ENCODE data around the gene TAT. TPM values are rescaled to one million over a fixed set of nuclear protein-coding genes. Genes with fewer than 3 reads are reported as not detected.
"Not testable (repeated sequence)": the region's sequence is repeated elsewhere in the genome, so short reads cannot be mapped to it uniquely, and the experiment has no call there.

The TAT gene
- total and polyA plus RNA-seq, 7 experiments from 2014 or later: 0.10 to 0.53 TPM; not detected in 5

DNA sequence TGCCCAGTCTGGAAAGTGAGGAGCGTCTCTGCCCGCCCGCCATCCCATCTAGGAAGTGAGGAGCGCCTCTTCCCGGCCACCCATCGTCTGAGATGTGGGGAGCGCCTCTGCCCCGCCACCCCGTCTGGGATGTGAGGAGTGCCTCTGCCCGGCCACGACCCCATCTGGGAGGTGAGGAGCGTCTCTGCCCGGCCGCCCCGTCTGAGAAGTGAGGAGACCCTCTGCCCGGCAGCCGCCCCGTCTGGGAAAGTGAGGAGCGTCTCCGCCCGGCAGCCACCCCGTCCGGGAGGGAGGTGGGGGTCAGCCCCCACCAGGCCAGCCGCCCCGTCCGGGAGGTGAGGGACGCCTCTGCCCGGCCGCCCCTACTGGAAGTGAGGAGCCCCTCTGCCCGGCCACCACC is 12.4 kb upstream of the TAT start:
- H3K36me3 Mint-ChIP-seq; H3K36me3 ChIP-seq (ENCODE audit: control insufficient read depth in 2 of 3, insufficient read depth in 3 of 3, low read length in 3 of 3); H3K4me1 ChIP-seq (ENCODE audit: control insufficient read depth in 2 of 2, insufficient read depth in 2 of 2, low read length in 2 of 2); ATAC-seq; H3K4me3 Mint-ChIP-seq; H3K27ac ChIP-seq (ENCODE audit: low read depth, low read length); H3K27me3 ChIP-seq (ENCODE audit: control insufficient read depth in 2 of 2, insufficient read depth in 2 of 2, low read length in 2 of 2); H3K9me3 Mint-ChIP-seq; intact Hi-C loops (cut with micrococcal nuclease); CTCF ChIA-PET; H3K4me3 ChIP-seq (ENCODE audit: low read length); DNase-seq; H3K4me1 Mint-ChIP-seq; POLR2A ChIA-PET; H3K9me3 ChIP-seq (ENCODE audit: control insufficient read depth in 2 of 3, low read length in 3 of 3); H3K27ac Mint-ChIP-seq: not testable (repeated sequence)
- H3K27me3 Mint-ChIP-seq: peaks cover 32 to 65% (median 48%) of the 10 kb centered on the region in 5 donors

DNA sequence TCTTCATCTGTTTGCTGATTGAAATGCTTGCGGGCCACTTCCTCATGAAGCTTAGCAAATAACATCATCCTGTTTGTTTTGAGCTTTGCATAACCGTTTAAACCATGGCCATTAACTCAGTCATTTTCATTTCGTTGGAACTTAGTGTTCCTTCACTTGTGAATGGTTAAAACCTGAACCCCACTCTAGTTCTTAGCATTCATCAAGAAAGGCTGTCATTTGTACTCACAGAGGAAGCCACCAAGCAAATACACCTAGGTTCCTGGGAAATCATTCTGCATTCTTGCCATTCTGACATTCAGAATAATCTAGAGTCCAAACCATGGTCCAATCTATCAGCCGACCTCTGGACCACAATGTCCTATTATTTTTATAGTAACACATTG is 8.4 kb upstream of the TAT start:
- H3K4me1 ChIP-seq (ENCODE audit: control insufficient read depth in 2 of 2, insufficient read depth in 2 of 2, low read length in 2 of 2): no peaks in the 10 kb centered on the region
- ATAC-seq (no peak), DNase-seq (no peak)
- no peaks in the 10 kb centered on the region for H3K9me3 ChIP-seq (ENCODE audit: control insufficient read depth in 2 of 3, low read length in 3 of 3)
- no peak overlapping the region for H3K27ac ChIP-seq (ENCODE audit: low read depth, low read length)
- Mint-ChIP-seq H3K4me1 (peaks cover 0 to 3% (median 0%) of the 10 kb centered on the region in 7 donors), H3K4me3 (no peak overlapping the region), H3K27me3 (peaks cover 19 to 36% (median 25%) of the 10 kb centered on the region in 5 donors), H3K27ac (no peak overlapping the region), H3K9me3 (peaks cover 0 to 9% (median 0%) of the 10 kb centered on the region in 11 donors), H3K36me3 (no peaks in the 10 kb centered on the region)
- no peaks in the 10 kb centered on the region for H3K36me3 ChIP-seq (ENCODE audit: control insufficient read depth in 2 of 3, insufficient read depth in 3 of 3, low read length in 3 of 3)
- no peaks in the 10 kb centered on the region for H3K27me3 ChIP-seq (ENCODE audit: control insufficient read depth in 2 of 2, insufficient read depth in 2 of 2, low read length in 2 of 2)
- CTCF ChIA-PET: no interaction called here
- H3K4me3 ChIP-seq (ENCODE audit: low read length): no peak overlapping the region
- intact Hi-C loops (cut with micrococcal nuclease): no loop called here
- POLR2A ChIA-PET: no interaction called here

DNA sequence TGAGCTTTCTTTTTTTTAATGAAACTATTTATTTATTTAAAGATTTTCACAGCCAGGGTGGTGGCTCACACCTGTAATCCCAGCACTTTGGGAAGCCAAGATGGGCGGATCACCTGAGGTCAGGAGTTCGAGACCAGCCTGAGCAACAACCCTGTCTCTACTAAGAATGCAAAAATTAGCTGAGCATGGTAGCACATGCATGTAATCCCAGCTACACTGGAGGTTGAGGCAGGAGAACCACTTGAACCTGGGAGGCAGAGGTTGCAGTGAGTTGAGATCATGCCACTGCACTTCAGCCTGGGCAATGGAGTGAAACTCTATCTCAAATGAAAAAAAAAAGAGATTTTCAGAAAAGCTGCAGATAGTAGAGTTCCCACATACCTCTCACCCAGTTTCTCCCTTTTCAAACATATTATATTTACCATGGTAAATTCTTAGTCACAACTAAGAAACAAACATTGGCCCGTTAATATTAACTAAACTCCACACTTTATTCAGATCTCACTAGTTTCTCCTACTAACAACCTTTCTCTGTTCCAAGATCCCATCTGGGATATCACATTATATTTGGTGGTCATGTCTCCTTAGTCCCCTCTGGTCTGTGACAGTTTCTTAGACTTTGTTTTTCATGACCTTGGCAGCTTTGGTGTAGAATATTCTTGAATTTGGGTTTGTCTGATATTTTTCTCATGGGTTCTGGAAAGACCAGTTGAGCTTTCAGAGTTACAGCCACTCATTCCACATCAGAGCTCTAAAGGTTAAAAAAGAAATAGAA is 7.8 kb upstream of the TAT start:
- ChIA-PET POLR2A (no interaction called here), CTCF (no interaction called here)
- no peak for ATAC-seq
- no peaks in the 10 kb centered on the region for H3K36me3 ChIP-seq (ENCODE audit: control insufficient read depth in 2 of 3, insufficient read depth in 3 of 3, low read length in 3 of 3)
- peaks cover 19 to 36% (median 30%) of the 10 kb centered on the region in 5 donors for H3K27me3 Mint-ChIP-seq
- H3K27ac ChIP-seq (ENCODE audit: low read depth, low read length): no peak overlapping the region
- intact Hi-C loops (cut with micrococcal nuclease): no loop called here
- H3K4me1 ChIP-seq (ENCODE audit: control insufficient read depth in 2 of 2, insufficient read depth in 2 of 2, low read length in 2 of 2): no peaks in the 10 kb centered on the region
- H3K36me3 Mint-ChIP-seq: no peaks in the 10 kb centered on the region
- peaks cover 0 to 3% (median 0%) of the 10 kb centered on the region in 7 donors for H3K4me1 Mint-ChIP-seq
- H3K27me3 ChIP-seq (ENCODE audit: control insufficient read depth in 2 of 2, insufficient read depth in 2 of 2, low read length in 2 of 2): no peaks in the 10 kb centered on the region
- no peak overlapping the region for H3K27ac Mint-ChIP-seq
- no peak overlapping the region for H3K4me3 ChIP-seq (ENCODE audit: low read length)
- no peak for DNase-seq
- H3K9me3 Mint-ChIP-seq: peaks cover 0 to 9% (median 0%) of the 10 kb centered on the region in 11 donors
- no peak overlapping the region for H3K4me3 Mint-ChIP-seq
- no peaks in the 10 kb centered on the region for H3K9me3 ChIP-seq (ENCODE audit: control insufficient read depth in 2 of 3, low read length in 3 of 3)

DNA sequence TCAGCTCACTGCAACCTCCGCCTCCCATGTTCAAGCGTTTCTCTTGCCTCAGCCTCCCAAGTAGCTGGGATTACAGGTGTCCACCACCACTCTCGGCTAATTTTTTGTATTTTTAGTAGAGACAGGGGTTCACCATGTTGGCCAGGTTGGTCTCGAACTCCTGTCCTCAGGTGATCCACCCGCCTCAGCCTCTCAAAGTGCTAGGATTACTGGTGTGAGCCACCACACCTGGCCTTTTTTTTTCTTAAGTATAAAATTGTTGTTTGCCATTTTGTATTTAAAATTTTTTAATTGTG is 5.6 kb upstream of the TAT start:
- H3K27ac Mint-ChIP-seq; intact Hi-C loops (cut with micrococcal nuclease); POLR2A ChIA-PET; H3K36me3 Mint-ChIP-seq; H3K4me3 Mint-ChIP-seq; H3K9me3 Mint-ChIP-seq; H3K9me3 ChIP-seq (ENCODE audit: control insufficient read depth in 2 of 3, low read length in 3 of 3); ATAC-seq; CTCF ChIA-PET; H3K4me3 ChIP-seq (ENCODE audit: low read length); H3K36me3 ChIP-seq (ENCODE audit: control insufficient read depth in 2 of 3, insufficient read depth in 3 of 3, low read length in 3 of 3); DNase-seq; H3K27ac ChIP-seq (ENCODE audit: low read depth, low read length); H3K27me3 ChIP-seq (ENCODE audit: control insufficient read depth in 2 of 2, insufficient read depth in 2 of 2, low read length in 2 of 2); H3K4me1 Mint-ChIP-seq; H3K4me1 ChIP-seq (ENCODE audit: control insufficient read depth in 2 of 2, insufficient read depth in 2 of 2, low read length in 2 of 2): not testable (repeated sequence)
- H3K27me3 Mint-ChIP-seq: peaks cover 15 to 28% (median 21%) of the 10 kb centered on the region in 5 donors

DNA sequence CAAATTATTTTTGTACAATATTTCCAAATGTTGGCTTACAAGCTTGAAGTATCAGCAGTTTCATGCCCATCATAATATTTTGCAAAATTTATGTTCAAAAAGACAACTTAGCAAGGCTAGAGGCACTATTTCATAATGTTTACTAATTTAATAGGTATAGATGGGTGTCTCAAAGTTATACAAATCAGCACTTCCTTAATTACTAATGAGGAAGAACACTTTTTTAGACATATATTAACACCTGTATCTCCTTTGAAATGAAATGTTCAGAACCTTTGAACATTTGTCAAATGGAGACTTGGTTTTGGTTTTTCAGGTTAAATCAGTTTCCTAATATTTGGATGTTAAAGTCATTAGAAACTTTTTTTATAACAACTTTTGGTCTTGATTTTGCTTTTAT is 2.2 kb downstream of the TAT start:
- Mint-ChIP-seq H3K27me3 (peaks cover 8 to 35% (median 16%) of the 10 kb centered on the region in 5 donors), H3K4me1 (no peaks in the 10 kb centered on the region), H3K27ac (no peak overlapping the region), H3K4me3 (no peak overlapping the region), H3K36me3 (no peaks in the 10 kb centered on the region), H3K9me3 (peaks cover 0 to 1% (median 0%) of the 10 kb centered on the region in 11 donors)
- no peak overlapping the region for H3K27ac ChIP-seq (ENCODE audit: low read depth, low read length)
- H3K9me3 ChIP-seq (ENCODE audit: control insufficient read depth in 2 of 3, low read length in 3 of 3): no peaks in the 10 kb centered on the region
- POLR2A ChIA-PET: interaction anchor here (1.1 kb wide), 1 partner anchor 10 kb away, joined by 4 read pairs; no protein-coding TSS in a partner anchor
- H3K4me3 ChIP-seq (ENCODE audit: low read length): no peak overlapping the region
- CTCF ChIA-PET: interaction anchor here (1.2 kb wide), 1 partner anchor 36 kb away, joined by 3 read pairs; no protein-coding TSS in a partner anchor
- DNase-seq (no peak), ATAC-seq (no peak)
- no peaks in the 10 kb centered on the region for H3K4me1 ChIP-seq (ENCODE audit: control insufficient read depth in 2 of 2, insufficient read depth in 2 of 2, low read length in 2 of 2)
- intact Hi-C loops (cut with micrococcal nuclease): no loop called here
- H3K36me3 ChIP-seq (ENCODE audit: control insufficient read depth in 2 of 3, insufficient read depth in 3 of 3, low read length in 3 of 3): no peaks in the 10 kb centered on the region
- no peaks in the 10 kb centered on the region for H3K27me3 ChIP-seq (ENCODE audit: control insufficient read depth in 2 of 2, insufficient read depth in 2 of 2, low read length in 2 of 2)

DNA sequence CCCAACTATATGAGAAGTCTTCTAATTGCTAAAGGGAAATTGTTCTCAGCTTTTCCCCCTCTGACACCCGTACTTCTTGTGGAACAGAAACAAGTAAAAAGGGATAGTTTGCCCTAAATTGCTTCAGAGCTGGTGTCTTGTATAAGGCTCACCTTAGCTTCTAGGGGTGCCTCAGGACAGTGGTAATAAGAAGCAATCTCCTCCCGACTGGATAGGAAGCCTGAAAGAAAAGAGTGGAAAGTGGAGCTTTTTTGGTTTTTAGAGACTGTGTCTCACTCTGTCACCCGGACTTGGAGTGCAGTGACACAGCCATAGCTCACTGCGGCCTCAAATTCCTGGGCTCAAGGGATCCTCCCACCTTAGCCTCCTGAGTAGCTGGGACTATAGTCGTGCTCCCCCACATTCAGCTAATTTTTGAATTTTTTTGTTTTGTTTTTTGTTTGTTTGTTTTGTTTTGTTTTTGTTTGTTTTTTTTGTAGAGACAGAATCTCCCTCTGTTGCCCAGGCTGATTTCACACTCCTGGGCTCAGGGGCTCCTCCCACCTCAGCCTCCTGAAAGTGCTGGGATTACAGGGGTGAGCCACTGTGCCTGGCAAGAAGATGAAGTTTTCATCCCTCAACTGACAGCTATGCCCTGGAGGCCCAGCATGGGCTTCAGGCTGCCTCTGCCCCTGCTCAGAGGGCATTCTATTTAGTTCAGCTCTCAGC is 3.4 kb downstream of the TAT start:
- Mint-ChIP-seq H3K36me3 (no peaks in the 10 kb centered on the region), H3K4me3 (no peak overlapping the region), H3K9me3 (peaks cover 0 to 1% (median 0%) of the 10 kb centered on the region in 11 donors), H3K27ac (no peak overlapping the region), H3K27me3 (peaks cover 8 to 36% (median 18%) of the 10 kb centered on the region in 5 donors), H3K4me1 (no peaks in the 10 kb centered on the region)
- Histone ChIP-seq H3K36me3 (ENCODE audit: control insufficient read depth in 2 of 3, insufficient read depth in 3 of 3, low read length in 3 of 3) (no peaks in the 10 kb centered on the region), H3K27me3 (ENCODE audit: control insufficient read depth in 2 of 2, insufficient read depth in 2 of 2, low read length in 2 of 2) (no peaks in the 10 kb centered on the region), H3K4me3 (ENCODE audit: low read length) (no peak overlapping the region), H3K27ac (ENCODE audit: low read depth, low read length) (no peak overlapping the region), H3K9me3 (ENCODE audit: control insufficient read depth in 2 of 3, low read length in 3 of 3) (no peaks in the 10 kb centered on the region), H3K4me1 (ENCODE audit: control insufficient read depth in 2 of 2, insufficient read depth in 2 of 2, low read length in 2 of 2) (no peaks in the 10 kb centered on the region)
- intact Hi-C loops (cut with micrococcal nuclease): no loop called here
- DNase-seq (no peak), ATAC-seq (no peak)
- CTCF ChIA-PET: interaction anchor here (0.8 to 1.5 kb wide), 4 partner anchors 8 to 38 kb away, joined by 3 to 6 read pairs (median 4); no protein-coding TSS in a partner anchor
- POLR2A ChIA-PET: interaction anchor here (1.1 kb wide), 1 partner anchor 8 kb away, joined by 4 read pairs; no protein-coding TSS in a partner anchor
